ENCODE measurements around the gene FZD1. TPM values are rescaled to one million over a fixed set of nuclear protein-coding genes. Genes with fewer than 3 reads are reported as not detected.

FZD1 gene
- total and polyA plus RNA-seq, 2 of the 13 experiments (the other 11 are each of a cell fraction or from before 2014, with no cell fraction given) = 0.22 to 0.80 TPM

DNA sequence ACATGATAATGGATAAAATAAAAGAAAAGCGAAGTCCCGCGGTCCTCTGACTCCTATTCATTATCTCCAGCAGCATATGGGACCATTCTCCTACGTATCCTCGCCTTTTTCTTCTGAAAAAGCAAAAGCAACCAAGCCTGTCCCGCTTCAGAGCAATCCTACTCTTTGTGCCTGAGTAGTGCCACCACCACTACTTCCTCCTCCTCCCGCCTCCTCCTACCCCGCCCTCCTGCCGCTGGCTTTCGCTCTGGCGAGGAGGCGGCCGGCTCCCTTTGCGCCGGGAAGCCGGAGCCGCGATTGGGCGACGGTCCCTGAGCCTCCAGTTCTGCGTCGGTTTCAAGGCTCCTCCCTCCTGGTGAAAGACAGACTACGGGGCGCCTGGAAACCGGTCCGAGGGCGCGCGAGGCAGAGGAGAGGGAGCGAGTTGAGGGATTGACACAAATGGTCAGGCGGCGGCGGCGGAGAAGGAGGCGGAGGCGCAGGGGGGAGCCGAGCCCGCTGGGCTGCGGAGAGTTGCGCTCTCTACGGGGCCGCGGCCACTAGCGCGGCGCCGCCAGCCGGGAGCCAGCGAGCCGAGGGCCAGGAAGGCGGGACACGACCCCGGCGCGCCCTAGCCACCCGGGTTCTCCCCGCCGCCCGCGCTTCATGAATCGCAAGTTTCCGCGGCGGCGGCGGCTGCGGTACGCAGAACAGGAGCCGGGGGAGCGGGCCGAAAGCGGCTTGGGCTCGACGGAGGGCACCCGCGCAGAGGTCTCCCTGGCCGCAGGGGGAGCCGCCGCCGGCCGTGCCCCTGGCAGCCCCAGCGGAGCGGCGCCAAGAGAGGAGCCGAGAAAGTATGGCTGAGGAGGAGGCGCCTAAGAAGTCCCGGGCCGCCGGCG, at the start of gene FZD1 (continued):
- 0 out of 2 replicates have a peak, but pooled peaks have one; percentile 29 for TF ChIP-seq DR1 (CRISPR knock-in tag; IDR thresholded peaks at IDR 0.05)
- peak; percentile 71 for TF ChIP-seq POGZ (CRISPR knock-in tag; IDR thresholded peaks at IDR 0.05)
- no peak for TF ChIP-seq GATA4 (IDR thresholded peaks at IDR 0.05; ENCODE audit: borderline replicate concordance, low read depth)
- no peak for TF ChIP-seq TSC22D2 (CRISPR knock-in tag; IDR thresholded peaks at IDR 0.05; ENCODE audit: borderline replicate concordance)
- peak; percentile 41; the same call in 1 of the 2 replicates for TF ChIP-seq ZNF331 (CRISPR knock-in tag; IDR thresholded peaks at IDR 0.05)
- TF ChIP-seq, protein P1, sequence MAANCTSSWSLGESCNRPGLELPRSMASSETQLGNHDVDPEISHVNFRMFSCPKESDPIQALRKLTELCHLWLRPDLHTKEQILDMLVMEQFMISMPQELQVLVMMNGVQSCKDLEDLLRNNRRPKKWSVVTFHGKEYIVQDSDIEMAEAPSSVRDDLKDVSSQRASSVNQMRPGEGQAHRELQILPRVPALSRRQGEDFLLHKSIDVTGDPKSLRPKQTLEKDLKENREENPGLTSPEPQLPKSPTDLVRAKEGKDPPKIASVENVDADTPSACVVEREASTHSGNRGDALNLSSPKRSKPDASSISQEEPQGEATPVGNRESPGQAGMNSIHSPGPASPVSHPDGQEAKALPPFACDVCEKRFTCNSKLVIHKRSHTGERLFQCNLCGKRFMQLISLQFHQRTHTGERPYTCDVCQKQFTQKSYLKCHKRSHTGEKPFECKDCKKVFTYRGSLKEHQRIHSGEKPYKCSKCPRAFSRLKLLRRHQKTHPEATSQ (CRISPR knock-in tag; IDR thresholded peaks at IDR 0.05; ENCODE audit: borderline replicate concordance) = peak; percentile 67; the same call in 1 of the 2 replicates
- no peak for TF ChIP-seq ZBTB3 (CRISPR knock-in tag; IDR thresholded peaks at IDR 0.05; ENCODE audit: borderline replicate concordance, low read depth)
- TF ChIP-seq, protein P2, sequence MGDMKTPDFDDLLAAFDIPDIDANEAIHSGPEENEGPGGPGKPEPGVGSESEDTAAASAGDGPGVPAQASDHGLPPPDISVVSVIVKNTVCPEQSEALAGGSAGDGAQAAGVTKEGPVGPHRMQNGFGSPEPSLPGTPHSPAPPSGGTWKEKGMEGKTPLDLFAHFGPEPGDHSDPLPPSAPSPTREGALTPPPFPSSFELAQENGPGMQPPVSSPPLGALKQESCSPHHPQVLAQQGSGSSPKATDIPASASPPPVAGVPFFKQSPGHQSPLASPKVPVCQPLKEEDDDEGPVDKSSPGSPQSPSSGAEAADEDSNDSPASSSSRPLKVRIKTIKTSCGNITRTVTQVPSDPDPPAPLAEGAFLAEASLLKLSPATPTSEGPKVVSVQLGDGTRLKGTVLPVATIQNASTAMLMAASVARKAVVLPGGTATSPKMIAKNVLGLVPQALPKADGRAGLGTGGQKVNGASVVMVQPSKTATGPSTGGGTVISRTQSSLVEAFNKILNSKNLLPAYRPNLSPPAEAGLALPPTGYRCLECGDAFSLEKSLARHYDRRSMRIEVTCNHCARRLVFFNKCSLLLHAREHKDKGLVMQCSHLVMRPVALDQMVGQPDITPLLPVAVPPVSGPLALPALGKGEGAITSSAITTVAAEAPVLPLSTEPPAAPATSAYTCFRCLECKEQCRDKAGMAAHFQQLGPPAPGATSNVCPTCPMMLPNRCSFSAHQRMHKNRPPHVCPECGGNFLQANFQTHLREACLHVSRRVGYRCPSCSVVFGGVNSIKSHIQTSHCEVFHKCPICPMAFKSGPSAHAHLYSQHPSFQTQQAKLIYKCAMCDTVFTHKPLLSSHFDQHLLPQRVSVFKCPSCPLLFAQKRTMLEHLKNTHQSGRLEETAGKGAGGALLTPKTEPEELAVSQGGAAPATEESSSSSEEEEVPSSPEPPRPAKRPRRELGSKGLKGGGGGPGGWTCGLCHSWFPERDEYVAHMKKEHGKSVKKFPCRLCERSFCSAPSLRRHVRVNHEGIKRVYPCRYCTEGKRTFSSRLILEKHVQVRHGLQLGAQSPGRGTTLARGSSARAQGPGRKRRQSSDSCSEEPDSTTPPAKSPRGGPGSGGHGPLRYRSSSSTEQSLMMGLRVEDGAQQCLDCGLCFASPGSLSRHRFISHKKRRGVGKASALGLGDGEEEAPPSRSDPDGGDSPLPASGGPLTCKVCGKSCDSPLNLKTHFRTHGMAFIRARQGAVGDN (CRISPR knock-in tag; IDR thresholded peaks at IDR 0.05) = peak; percentile 73
- TF ChIP-seq NR2F6 (IDR thresholded peaks at IDR 0.05) = no peak
- TF ChIP-seq NR2F6 (CRISPR knock-in tag; IDR thresholded peaks at IDR 0.05) = no peak
- peak; percentile 47; the same call in 1 of the 2 replicates for TF ChIP-seq TBX2 (CRISPR knock-in tag; IDR thresholded peaks at IDR 0.05; ENCODE audit: borderline replicate concordance)
- TF ChIP-seq, protein P3, sequence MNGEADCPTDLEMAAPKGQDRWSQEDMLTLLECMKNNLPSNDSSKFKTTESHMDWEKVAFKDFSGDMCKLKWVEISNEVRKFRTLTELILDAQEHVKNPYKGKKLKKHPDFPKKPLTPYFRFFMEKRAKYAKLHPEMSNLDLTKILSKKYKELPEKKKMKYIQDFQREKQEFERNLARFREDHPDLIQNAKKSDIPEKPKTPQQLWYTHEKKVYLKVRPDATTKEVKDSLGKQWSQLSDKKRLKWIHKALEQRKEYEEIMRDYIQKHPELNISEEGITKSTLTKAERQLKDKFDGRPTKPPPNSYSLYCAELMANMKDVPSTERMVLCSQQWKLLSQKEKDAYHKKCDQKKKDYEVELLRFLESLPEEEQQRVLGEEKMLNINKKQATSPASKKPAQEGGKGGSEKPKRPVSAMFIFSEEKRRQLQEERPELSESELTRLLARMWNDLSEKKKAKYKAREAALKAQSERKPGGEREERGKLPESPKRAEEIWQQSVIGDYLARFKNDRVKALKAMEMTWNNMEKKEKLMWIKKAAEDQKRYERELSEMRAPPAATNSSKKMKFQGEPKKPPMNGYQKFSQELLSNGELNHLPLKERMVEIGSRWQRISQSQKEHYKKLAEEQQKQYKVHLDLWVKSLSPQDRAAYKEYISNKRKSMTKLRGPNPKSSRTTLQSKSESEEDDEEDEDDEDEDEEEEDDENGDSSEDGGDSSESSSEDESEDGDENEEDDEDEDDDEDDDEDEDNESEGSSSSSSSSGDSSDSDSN (CRISPR knock-in tag; IDR thresholded peaks at IDR 0.05) = peak; percentile 72
- TF ChIP-seq ZNF383 (CRISPR knock-in tag; IDR thresholded peaks at IDR 0.05; ENCODE audit: borderline replicate concordance) = no peak
- TF ChIP-seq ZNF136 (CRISPR knock-in tag; IDR thresholded peaks at IDR 0.05; ENCODE audit: low read depth) = no peak
- TF ChIP-seq, protein P4, sequence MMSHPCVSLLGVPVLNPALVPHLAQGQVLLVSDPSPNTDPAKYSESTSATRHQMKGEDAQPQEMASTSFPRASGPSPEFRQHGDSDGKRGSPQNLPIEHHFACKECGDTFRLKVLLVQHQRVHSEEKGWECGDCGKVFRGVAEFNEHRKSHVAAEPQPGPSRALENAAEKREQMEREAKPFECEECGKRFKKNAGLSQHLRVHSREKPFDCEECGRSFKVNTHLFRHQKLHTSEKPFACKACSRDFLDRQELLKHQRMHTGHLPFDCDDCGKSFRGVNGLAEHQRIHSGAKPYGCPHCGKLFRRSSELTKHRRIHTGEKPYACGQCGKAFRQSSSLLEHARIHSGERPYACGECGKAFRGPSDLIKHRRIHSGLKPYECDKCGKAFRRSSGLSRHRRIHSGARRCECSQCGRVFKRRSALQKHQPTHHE (CRISPR knock-in tag; IDR thresholded peaks at IDR 0.05; ENCODE audit: borderline replicate concordance) = no peak
- TF ChIP-seq, protein P5, sequence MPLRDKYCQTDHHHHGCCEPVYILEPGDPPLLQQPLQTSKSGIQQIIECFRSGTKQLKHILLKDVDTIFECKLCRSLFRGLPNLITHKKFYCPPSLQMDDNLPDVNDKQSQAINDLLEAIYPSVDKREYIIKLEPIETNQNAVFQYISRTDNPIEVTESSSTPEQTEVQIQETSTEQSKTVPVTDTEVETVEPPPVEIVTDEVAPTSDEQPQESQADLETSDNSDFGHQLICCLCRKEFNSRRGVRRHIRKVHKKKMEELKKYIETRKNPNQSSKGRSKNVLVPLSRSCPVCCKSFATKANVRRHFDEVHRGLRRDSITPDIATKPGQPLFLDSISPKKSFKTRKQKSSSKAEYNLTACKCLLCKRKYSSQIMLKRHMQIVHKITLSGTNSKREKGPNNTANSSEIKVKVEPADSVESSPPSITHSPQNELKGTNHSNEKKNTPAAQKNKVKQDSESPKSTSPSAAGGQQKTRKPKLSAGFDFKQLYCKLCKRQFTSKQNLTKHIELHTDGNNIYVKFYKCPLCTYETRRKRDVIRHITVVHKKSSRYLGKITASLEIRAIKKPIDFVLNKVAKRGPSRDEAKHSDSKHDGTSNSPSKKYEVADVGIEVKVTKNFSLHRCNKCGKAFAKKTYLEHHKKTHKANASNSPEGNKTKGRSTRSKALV (CRISPR knock-in tag; IDR thresholded peaks at IDR 0.05) = no peak
- TF ChIP-seq U2AF2 (IDR thresholded peaks at IDR 0.05; ENCODE audit: low read depth, low read length) = no peak
